Measurements from ENCODE around the gene ADAM10.

ADAM10 gene

DNA sequence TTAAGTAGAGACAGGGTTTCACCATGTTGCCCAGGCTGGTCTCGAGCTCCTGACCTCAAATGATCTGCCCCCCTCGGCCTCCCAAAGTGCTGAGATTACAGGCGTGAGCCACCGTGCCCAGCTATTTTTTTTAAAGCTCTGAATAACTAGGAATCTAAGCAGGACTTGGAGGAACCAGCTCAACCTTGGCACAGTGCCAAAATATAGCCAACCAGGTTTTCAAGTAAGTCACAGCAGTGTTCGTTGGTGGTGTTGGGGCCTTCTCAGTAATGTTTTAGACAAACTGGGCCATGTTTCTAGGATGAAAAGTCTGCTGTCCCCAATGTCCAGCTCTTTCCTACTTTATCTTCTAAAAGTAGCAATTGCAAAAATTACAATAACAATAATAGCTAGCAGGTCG lies 6.4 kb upstream of the ADAM10 start:
- DNase-seq (ENCODE audit: low read depth), result no peak
- no peak overlapping the region for H3K4me3 ChIP-seq (ENCODE audit: low read length)
- no peak for TF ChIP-seq CTCF (conservative IDR thresholded peaks at IDR 0.05; ENCODE audit: low read depth, low read length)

DNA sequence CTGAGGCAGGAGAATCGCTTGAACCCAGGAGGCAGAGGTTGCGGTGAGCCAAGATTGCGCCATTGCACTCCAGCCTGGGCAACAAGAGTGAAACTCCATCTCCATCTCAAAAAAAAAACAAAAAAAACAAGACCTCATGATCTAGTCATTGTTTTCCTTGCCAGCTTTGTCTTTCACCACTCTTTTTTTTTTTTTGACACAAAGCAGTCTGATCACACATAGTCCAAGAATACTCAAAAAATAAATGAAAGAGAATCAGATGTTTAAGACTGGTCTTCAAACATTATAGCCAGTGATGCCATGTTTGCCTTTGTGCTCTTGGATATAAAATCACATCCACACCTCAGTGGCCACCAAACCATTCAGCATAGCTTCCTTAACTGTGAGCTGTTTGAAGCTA lies 5.8 kb upstream of the ADAM10 start:
- H3K4me3 ChIP-seq (ENCODE audit: low read length), result no peak overlapping the region
- DNase-seq (ENCODE audit: low read depth), result no peak
- TF ChIP-seq CTCF (conservative IDR thresholded peaks at IDR 0.05; ENCODE audit: low read depth, low read length), result no peak

DNA sequence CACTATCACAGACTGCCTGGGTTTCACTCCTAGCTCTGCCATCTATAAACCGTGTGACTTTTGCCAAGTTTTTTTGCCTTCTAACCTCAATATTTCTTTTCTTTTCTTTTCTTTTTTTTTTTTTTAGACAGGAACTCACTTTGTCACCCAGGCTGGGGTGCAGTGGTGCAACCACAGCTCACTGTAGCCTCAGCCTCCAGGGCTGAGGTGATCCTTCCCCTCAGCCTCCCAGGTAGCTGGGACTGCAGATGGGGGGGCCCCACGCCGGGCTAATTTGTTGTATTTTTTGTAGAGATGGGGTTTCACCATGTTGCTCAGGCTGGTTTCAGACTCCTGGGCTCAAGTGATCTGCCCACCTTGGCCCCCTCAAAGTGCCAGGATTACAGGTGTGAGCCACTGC lies 3.2 kb upstream of the ADAM10 start:
- TF ChIP-seq CTCF (conservative IDR thresholded peaks at IDR 0.05; ENCODE audit: low read depth, low read length), result no peak
- H3K4me3 ChIP-seq (ENCODE audit: low read length), result no peak overlapping the region
- no peak for DNase-seq (ENCODE audit: low read depth)

GRCh38 chr15:58748852-58749531 lies 515 bp downstream of the ADAM10 start:
- DNase-seq (ENCODE audit: low read depth), result no peak
- H3K4me3 ChIP-seq (ENCODE audit: low read length), result peak overlapping the region; percentile 96

GRCh38 chr15:58748040-58748851 lies 1.3 kb downstream of the ADAM10 start:
- H3K4me3 ChIP-seq (ENCODE audit: low read length), result peak overlapping the region; percentile 96
- DNase-seq (ENCODE audit: low read depth), result no peak
- TF ChIP-seq CTCF (conservative IDR thresholded peaks at IDR 0.05; ENCODE audit: low read depth, low read length), result no peak

More at GRCh38 chr15:58748852-58749531, 515 bp downstream of the ADAM10 start:
- TF ChIP-seq CTCF (conservative IDR thresholded peaks at IDR 0.05; ENCODE audit: low read depth, low read length), result no peak

- no peak for TF ChIP-seq CTCF (conservative IDR thresholded peaks at IDR 0.05; ENCODE audit: low read depth, low read length)
- H3K4me3 ChIP-seq (ENCODE audit: low read length), result no peak overlapping the region
- no peak for DNase-seq (ENCODE audit: low read depth)
Measured at GRCh38 chr15:58746174-58746573, 3.3 kb downstream of the ADAM10 start.

Measured in retinal pigment epithelial cell (primary cell).